Naive thymus-derived CD8-positive, alpha-beta T cell (primary cell): ENCODE results near the gene FBH1. TPM values are rescaled to one million over a fixed set of nuclear protein-coding genes. Genes with fewer than 3 reads are reported as not detected.
"Not testable (repeated sequence)": the region's sequence is repeated elsewhere in the genome, so short reads cannot be mapped to it uniquely, and the experiment has no call there.

Experiments used
- ATAC-seq, 2 donors: fragments of 150-1000 bp; cut with Tn5 transposase in 1 of 2; sonication (Bioruptor Pico), chemical (Tn5 transposase) in 1 of 2; 1 replicate in 1 of 2; 2 replicates in 1 of 2; pipeline ENCODE4 v1.10.0; 2021; ENCODE audit warnings: mild to moderate bottlenecking in 2 of 2, moderate library complexity in 2 of 2
- POLR2A ChIA-PET: fragments of 350-600 bp; sonication (Branson Sonifier 250); formaldehyde crosslinking; loops from one replicate; lab custom pipeline; 2021; ENCODE audit warnings: antibody characterized with exemption; lab: Charles Lee
- DNase-seq, 10 donors: peaks; one replicate each; pipeline versions ENCODE4 v3.0.0 to v3.0.0-alpha.2; 2020 to 2022
- H3K27ac Mint-ChIP-seq, 10 donors: one replicate each; pipeline ENCODE4 v1.8.0; 2020 to 2022; ENCODE audit warnings: mild to moderate bottlenecking in 10 of 10, mixed read lengths in 10 of 10, moderate library complexity in 4 of 10, inconsistent platforms in 1 of 10
- H3K27me3 Mint-ChIP-seq, 5 donors: one replicate each; pipeline ENCODE4 v1.8.0; 2021 to 2022; ENCODE audit warnings: mixed read lengths in 5 of 5
- H3K36me3 Mint-ChIP-seq, 3 donors: one replicate each; pipeline ENCODE4 v1.8.0; 2020 to 2022; ENCODE audit warnings: mixed read lengths in 3 of 3, mild to moderate bottlenecking in 2 of 3, inconsistent platforms in 1 of 3
- H3K4me1 Mint-ChIP-seq, 4 donors: one replicate each; pipeline ENCODE4 v1.8.0; 2021 to 2022; ENCODE audit warnings: mixed read lengths in 4 of 4
- H3K4me3 Mint-ChIP-seq, 10 donors: one replicate each; pipeline ENCODE4 v1.8.0; 2020 to 2022; ENCODE audit warnings: mild to moderate bottlenecking in 10 of 10, mixed read lengths in 10 of 10, moderate library complexity in 6 of 10, inconsistent platforms in 1 of 10
- H3K9me3 Mint-ChIP-seq, 9 donors: one replicate each; pipeline ENCODE4 v1.8.0; 2020 to 2022; ENCODE audit warnings: mixed read lengths in 9 of 9, mild to moderate bottlenecking in 3 of 9, inconsistent platforms in 1 of 9, moderate library complexity in 1 of 9
- polyA plus RNA-seq, 3 donors: library from polyadenylated mRNA; unstranded; fragments of 300-500 nt; fragmentation: Illumina TruSeq; gene quantifications; one replicate each; pipeline ENCODE4 v1.2.3, GENCODE V29; 2021
- total RNA-seq, 8 experiments: library from RNA in 2 of 8; stranded (reverse) in 2 of 8; gene quantifications; one replicate each; pipeline ENCODE4 v1.2.3 and lab custom pipeline; 2021 to 2026

Gene FBH1
- total and polyA plus RNA-seq, 5 experiments from 2014 or later: 48.4 to 94.1 (median 76.5) TPM

- ATAC-seq (no peak), DNase-seq (no peak)
- Mint-ChIP-seq H3K27ac (peak overlapping the region in 3 of 10 donors; percentile 10 to 51 (median 39)), H3K36me3 (no peaks in the 10 kb centered on the region), H3K27me3 (no peaks in the 10 kb centered on the region), H3K4me3 (peak overlapping the region in 9 of 10 donors; percentile 8 to 80 (median 55)), H3K9me3 (no peaks in the 10 kb centered on the region), H3K4me1 (peaks cover 6 to 17% (median 6%) of the 10 kb centered on the region in 4 donors)
- POLR2A ChIA-PET: no interaction called here
These were observed 55.7 kb downstream of the FBH1 start for GRCh38 chr10:5945561-5946418.

- ATAC-seq, H3K9me3 Mint-ChIP-seq, POLR2A ChIA-PET, DNase-seq, H3K36me3 Mint-ChIP-seq, H3K27me3 Mint-ChIP-seq: not testable (repeated sequence)
- peaks cover 6 to 17% (median 6%) of the 10 kb centered on the region in 4 donors for H3K4me1 Mint-ChIP-seq
- peak overlapping the region in 1 of 10 donors; percentile 75 for H3K4me3 Mint-ChIP-seq
- peak overlapping the region in 1 of 10 donors; percentile 39 for H3K27ac Mint-ChIP-seq
These were observed 56.4 kb downstream of the FBH1 start for GRCh38 chr10:5946419-5946775.

- POLR2A ChIA-PET: no interaction called here
- no peaks in the 10 kb centered on the region for H3K27me3 Mint-ChIP-seq
- DNase-seq: no peak
- H3K4me1 Mint-ChIP-seq: peaks cover 6 to 17% (median 6%) of the 10 kb centered on the region in 4 donors
- no peak overlapping the region for H3K4me3 Mint-ChIP-seq
- H3K36me3 Mint-ChIP-seq: no peaks in the 10 kb centered on the region
- ATAC-seq: no peak
- no peaks in the 10 kb centered on the region for H3K9me3 Mint-ChIP-seq
- peak overlapping the region in 2 of 10 donors; percentile 47 to 77 for H3K27ac Mint-ChIP-seq
These were observed 56.7 kb downstream of the FBH1 start for GRCh38 chr10:5946786-5947185.

- Mint-ChIP-seq H3K36me3 (peaks cover 0 to 3% (median 0%) of the 10 kb centered on the region in 3 donors), H3K4me3 (no peak overlapping the region), H3K4me1 (peaks cover 6 to 17% (median 6%) of the 10 kb centered on the region in 4 donors), H3K27ac (no peak overlapping the region), H3K27me3 (no peaks in the 10 kb centered on the region), H3K9me3 (no peaks in the 10 kb centered on the region)
- no peak for ATAC-seq
- POLR2A ChIA-PET: no interaction called here
- no peak for DNase-seq
These were observed 57.6 kb downstream of the FBH1 start for GRCh38 chr10:5947471-5948207.

GRCh38 chr10:5948208-5948585 is 58.2 kb downstream of the FBH1 start:
- POLR2A ChIA-PET: no interaction called here
- no peak overlapping the region for H3K4me3 Mint-ChIP-seq
- no peaks in the 10 kb centered on the region for H3K27me3 Mint-ChIP-seq
- peaks cover 0 to 6% (median 0%) of the 10 kb centered on the region in 3 donors for H3K36me3 Mint-ChIP-seq
- DNase-seq (no peak), ATAC-seq (no peak)
- H3K4me1 Mint-ChIP-seq: peaks cover 6 to 17% (median 6%) of the 10 kb centered on the region in 4 donors
- no peak overlapping the region for H3K27ac Mint-ChIP-seq
- H3K9me3 Mint-ChIP-seq: no peaks in the 10 kb centered on the region

- ATAC-seq (no peak), DNase-seq (peak in 1 of 10 donors; percentile 2)
- no peak overlapping the region for H3K4me3 Mint-ChIP-seq
- no peaks in the 10 kb centered on the region for H3K27me3 Mint-ChIP-seq
- H3K9me3 Mint-ChIP-seq: no peaks in the 10 kb centered on the region
- H3K4me1 Mint-ChIP-seq: peaks cover 6 to 17% (median 6%) of the 10 kb centered on the region in 4 donors
- POLR2A ChIA-PET: no interaction called here
- peaks cover 0 to 6% (median 0%) of the 10 kb centered on the region in 3 donors for H3K36me3 Mint-ChIP-seq
- peak overlapping the region in 1 of 10 donors; percentile 23 for H3K27ac Mint-ChIP-seq
These were observed 59.1 kb downstream of the FBH1 start for GRCh38 chr10:5949009-5949759.

GRCh38 chr10:5951167-5951711 is 61.2 kb downstream of the FBH1 start:
- H3K4me1 Mint-ChIP-seq: peaks cover 0 to 6% (median 1%) of the 10 kb centered on the region in 4 donors
- no peak overlapping the region for H3K4me3 Mint-ChIP-seq
- POLR2A ChIA-PET: no interaction called here
- peaks cover 0 to 8% (median 0%) of the 10 kb centered on the region in 3 donors for H3K36me3 Mint-ChIP-seq
- no peaks in the 10 kb centered on the region for H3K9me3 Mint-ChIP-seq
- no peak for DNase-seq
- no peak overlapping the region for H3K27ac Mint-ChIP-seq
- ATAC-seq: no peak
- H3K27me3 Mint-ChIP-seq: no peaks in the 10 kb centered on the region

- Mint-ChIP-seq H3K36me3 (peaks cover 0 to 8% (median 0%) of the 10 kb centered on the region in 3 donors), H3K27me3 (no peaks in the 10 kb centered on the region), H3K4me1 (peaks cover 0 to 3% (median 0%) of the 10 kb centered on the region in 4 donors), H3K4me3 (no peak overlapping the region), H3K27ac (peak overlapping the region in 2 of 10 donors; percentile 42 to 82), H3K9me3 (no peaks in the 10 kb centered on the region)
- DNase-seq (no peak), ATAC-seq (no peak)
- POLR2A ChIA-PET: no interaction called here
These were observed 61.8 kb downstream of the FBH1 start for GRCh38 chr10:5951721-5952407.

GRCh38 chr10:5952731-5953385 is 62.8 kb downstream of the FBH1 start:
- Mint-ChIP-seq H3K4me1 (peaks cover 0 to 3% (median 0%) of the 10 kb centered on the region in 4 donors), H3K27ac (peak overlapping the region in 1 of 10 donors; percentile 20), H3K4me3 (no peak overlapping the region), H3K27me3 (no peaks in the 10 kb centered on the region), H3K36me3 (peaks cover 0 to 8% (median 0%) of the 10 kb centered on the region in 3 donors), H3K9me3 (no peaks in the 10 kb centered on the region)
- POLR2A ChIA-PET: no interaction called here
- ATAC-seq (no peak), DNase-seq (no peak)

- Mint-ChIP-seq H3K9me3 (no peaks in the 10 kb centered on the region), H3K4me1 (peaks cover 0 to 3% (median 0%) of the 10 kb centered on the region in 4 donors), H3K27me3 (no peaks in the 10 kb centered on the region), H3K27ac (peak overlapping the region in 1 of 10 donors; percentile 42), H3K36me3 (peaks cover 0 to 8% (median 0%) of the 10 kb centered on the region in 3 donors), H3K4me3 (no peak overlapping the region)
- DNase-seq: no peak
- POLR2A ChIA-PET: no interaction called here
- ATAC-seq: no peak
These were observed 63.6 kb downstream of the FBH1 start for GRCh38 chr10:5953676-5954075.

GRCh38 chr10:5956146-5956936 is 66.3 kb downstream of the FBH1 start:
- peak overlapping the region in 1 of 10 donors; percentile 7 for H3K27ac Mint-ChIP-seq
- H3K36me3 Mint-ChIP-seq: peaks cover 0 to 18% (median 0%) of the 10 kb centered on the region in 3 donors
- ATAC-seq (no peak), DNase-seq (no peak)
- no peaks in the 10 kb centered on the region for H3K4me1 Mint-ChIP-seq
- no peaks in the 10 kb centered on the region for H3K27me3 Mint-ChIP-seq
- no peak overlapping the region for H3K4me3 Mint-ChIP-seq
- POLR2A ChIA-PET: no interaction called here
- no peaks in the 10 kb centered on the region for H3K9me3 Mint-ChIP-seq
